Osteocyte (in vitro differentiated cells): ENCODE measurements around the gene CBX1. TPM values are rescaled to one million over a fixed set of nuclear protein-coding genes. Genes with fewer than 3 reads are reported as not detected.

ENCODE experiments used
- DNase-seq: peaks from one replicate; pipeline ENCODE4 v3.0.0; 2021; ENCODE audit warnings: mixed read lengths; ENCODE audit not compliant: unreplicated experiment; ENCODE audit errors: extremely low spot score
- H3K27ac Mint-ChIP-seq: one replicate; pipeline ENCODE4 v1.8.0; 2021; ENCODE audit warnings: mild to moderate bottlenecking, mixed read lengths; ENCODE audit not compliant: unreplicated experiment
- H3K27me3 Mint-ChIP-seq: one replicate; pipeline ENCODE4 v1.8.0; 2021; ENCODE audit warnings: mixed read lengths; ENCODE audit not compliant: unreplicated experiment
- H3K36me3 Mint-ChIP-seq: one replicate; pipeline ENCODE4 v1.8.0; 2021; ENCODE audit warnings: mixed read lengths; ENCODE audit not compliant: unreplicated experiment
- H3K4me1 Mint-ChIP-seq: one replicate; pipeline ENCODE4 v1.8.0; 2021; ENCODE audit warnings: mixed read lengths; ENCODE audit not compliant: unreplicated experiment
- H3K4me3 Mint-ChIP-seq: one replicate; pipeline ENCODE4 v1.8.0; 2021; ENCODE audit warnings: mild to moderate bottlenecking, moderate library complexity, mixed read lengths; ENCODE audit not compliant: unreplicated experiment
- H3K9me3 Mint-ChIP-seq: one replicate; pipeline ENCODE4 v1.8.0; 2021; ENCODE audit warnings: mixed read lengths; ENCODE audit not compliant: unreplicated experiment
- CTCF ChIP-seq: fragments of 200-600 bp; sonication (generic); IDR thresholded peaks from 2 replicates; pipeline ENCODE4 v1.5.0; 2021; ENCODE audit warnings: antibody characterized with exemption, mild to moderate bottlenecking, moderate library complexity
- total RNA-seq: library from RNA; stranded (reverse); gene quantifications from 2 replicates; pipeline ENCODE4 v1.2.1, GENCODE V29; 2021

Gene CBX1
- total RNA-seq, 1 donor from 2014 or later = 76.5 TPM

- Mint-ChIP-seq H3K36me3 (no peaks in the 10 kb centered on the region), H3K27me3 (peaks cover 41% of the 10 kb centered on the region), H3K27ac (no peak overlapping the region), H3K9me3 (no peaks in the 10 kb centered on the region), H3K4me1 (no peaks in the 10 kb centered on the region), H3K4me3 (no peak overlapping the region)
- no peak for TF ChIP-seq CTCF
- DNase-seq = no peak
These were observed 36.4 kb upstream of the CBX1 start for GRCh38 chr17:48137656-48138055.

- no peak overlapping the region for H3K4me3 Mint-ChIP-seq
- H3K36me3 Mint-ChIP-seq = no peaks in the 10 kb centered on the region
- no peak for TF ChIP-seq CTCF
- peaks cover 1% of the 10 kb centered on the region for H3K4me1 Mint-ChIP-seq
- DNase-seq = no peak
- no peak overlapping the region for H3K27ac Mint-ChIP-seq
- H3K9me3 Mint-ChIP-seq = no peaks in the 10 kb centered on the region
- H3K27me3 Mint-ChIP-seq = peaks cover 30% of the 10 kb centered on the region
These were observed 33.7 kb upstream of the CBX1 start for GRCh38 chr17:48134912-48135480.

- H3K9me3 Mint-ChIP-seq = no peaks in the 10 kb centered on the region
- peaks cover 1% of the 10 kb centered on the region for H3K36me3 Mint-ChIP-seq
- TF ChIP-seq CTCF = no peak
- no peak overlapping the region for H3K27ac Mint-ChIP-seq
- no peak overlapping the region for H3K4me3 Mint-ChIP-seq
- H3K27me3 Mint-ChIP-seq = peaks cover 19% of the 10 kb centered on the region
- H3K4me1 Mint-ChIP-seq = peaks cover 3% of the 10 kb centered on the region
- no peak for DNase-seq
These were observed 31.1 kb upstream of the CBX1 start for GRCh38 chr17:48132385-48132784.

GRCh38 chr17:48131216-48131824 lies 30.0 kb upstream of the CBX1 start:
- peak; percentile 92 for TF ChIP-seq CTCF
- DNase-seq = no peak
- Mint-ChIP-seq H3K36me3 (peaks cover 7% of the 10 kb centered on the region), H3K4me1 (peaks cover 3% of the 10 kb centered on the region), H3K27ac (no peak overlapping the region), H3K27me3 (peaks cover 13% of the 10 kb centered on the region), H3K4me3 (no peak overlapping the region), H3K9me3 (no peaks in the 10 kb centered on the region)

- no peak for TF ChIP-seq CTCF
These were observed 28.7 kb upstream of the CBX1 start for GRCh38 chr17:48129981-48130380.

More at GRCh38 chr17:48129981-48130380, 28.7 kb upstream of the CBX1 start:
- no peaks in the 10 kb centered on the region for H3K9me3 Mint-ChIP-seq
- no peak for DNase-seq
- H3K27ac Mint-ChIP-seq = no peak overlapping the region
- peaks cover 3% of the 10 kb centered on the region for H3K4me1 Mint-ChIP-seq
- peaks cover 13% of the 10 kb centered on the region for H3K27me3 Mint-ChIP-seq
- H3K4me3 Mint-ChIP-seq = no peak overlapping the region
- H3K36me3 Mint-ChIP-seq = peaks cover 12% of the 10 kb centered on the region
